ENCODE measurements around the gene SVOP. TPM values are rescaled to one million over a fixed set of nuclear protein-coding genes. Genes with fewer than 3 reads are reported as not detected.
"Not testable (repeated sequence)": the region's sequence is repeated elsewhere in the genome, so short reads cannot be mapped to it uniquely, and the experiment has no call there.

SVOP gene
- total RNA-seq, 1 donor from 2014 or later: 5.5 TPM

DNA sequence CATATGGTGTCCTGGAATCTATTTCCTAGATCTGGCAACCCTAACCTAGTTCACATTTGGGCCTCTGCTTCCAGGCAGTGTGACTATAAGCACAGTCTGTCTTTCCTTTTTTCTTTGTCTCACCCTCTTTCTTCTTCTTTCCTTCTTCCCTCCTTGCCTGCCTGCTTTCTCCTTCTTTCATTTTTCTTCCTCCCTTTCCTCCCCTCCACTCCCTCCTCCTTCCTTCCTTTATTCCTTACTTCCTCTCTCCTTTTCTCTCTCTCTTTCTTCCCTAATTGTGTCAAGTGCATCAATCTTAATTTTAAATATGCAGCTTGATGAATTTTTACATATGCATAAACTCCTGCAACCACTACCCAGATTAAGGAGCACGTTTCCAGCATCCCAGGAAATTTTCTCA is 145.6 kb downstream of the SVOP start:
- ATAC-seq (no peak), DNase-seq (ENCODE audit: missing footprints) (no peak)
- intact Hi-C loops (cut with DNase I): no loop called here

DNA sequence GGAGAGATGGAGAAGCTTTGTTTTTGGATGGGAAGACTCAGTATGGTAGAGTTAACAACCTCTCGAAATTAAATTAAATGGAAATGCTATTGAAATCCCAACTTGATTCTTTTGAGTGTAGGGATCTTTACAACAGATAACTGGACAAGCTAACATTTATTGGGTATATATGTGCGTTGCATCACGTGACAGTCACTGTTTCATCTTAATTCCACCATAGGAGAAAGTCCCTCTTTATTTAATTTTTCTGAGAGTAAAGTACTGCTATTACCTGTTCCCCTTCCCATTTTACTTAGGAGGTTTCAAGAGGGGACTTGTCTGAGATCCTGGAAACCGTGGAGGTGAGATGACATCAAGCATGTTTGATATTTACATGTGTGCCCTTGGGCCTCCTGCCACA is 152.1 kb downstream of the SVOP start:
- intact Hi-C loops (cut with DNase I): no loop called here
- ATAC-seq (no peak), DNase-seq (ENCODE audit: missing footprints) (no peak)

DNA sequence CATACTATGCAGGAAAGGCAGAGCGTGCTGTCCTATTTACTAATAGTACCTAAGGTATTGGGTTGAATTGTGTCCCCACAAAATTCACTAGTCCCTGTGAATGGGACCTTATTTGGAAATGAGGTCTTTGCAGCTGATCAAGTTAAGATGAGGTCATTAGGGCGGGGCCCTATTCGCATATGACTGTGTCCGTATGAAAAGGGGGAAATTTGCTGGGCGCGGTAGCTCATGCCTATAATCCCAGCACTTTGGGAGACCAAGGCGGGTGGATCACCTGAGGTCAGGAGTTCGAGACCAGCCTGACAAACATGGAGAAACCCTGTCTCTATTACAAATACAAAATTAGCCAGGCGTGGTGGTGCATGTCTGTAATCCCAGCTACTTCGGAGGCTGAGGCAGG is 154.8 kb downstream of the SVOP start:
- ATAC-seq; DNase-seq (ENCODE audit: missing footprints); intact Hi-C loops (cut with DNase I): not testable (repeated sequence)

DNA sequence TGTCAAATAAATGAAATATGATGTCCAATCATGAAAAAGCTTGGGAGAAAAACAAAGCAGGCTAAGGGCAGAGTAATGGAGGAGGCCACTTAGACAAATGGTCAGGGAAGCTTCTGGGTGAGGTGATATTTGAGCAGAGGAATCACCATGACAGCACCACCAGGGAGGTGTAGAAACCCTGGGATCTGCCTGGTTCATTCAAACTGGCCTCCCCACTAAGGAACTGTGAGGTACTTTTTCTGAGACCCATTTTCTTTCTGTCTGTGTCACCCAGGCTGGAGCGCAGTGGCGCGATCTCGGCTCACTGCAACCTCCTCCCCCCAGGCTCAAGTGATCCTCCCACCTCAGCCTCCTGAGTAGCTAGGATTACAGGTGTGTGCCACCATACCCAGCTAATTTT is 155.7 kb downstream of the SVOP start:
- ATAC-seq (no peak), DNase-seq (ENCODE audit: missing footprints) (no peak)
- intact Hi-C loops (cut with DNase I): no loop called here

DNA sequence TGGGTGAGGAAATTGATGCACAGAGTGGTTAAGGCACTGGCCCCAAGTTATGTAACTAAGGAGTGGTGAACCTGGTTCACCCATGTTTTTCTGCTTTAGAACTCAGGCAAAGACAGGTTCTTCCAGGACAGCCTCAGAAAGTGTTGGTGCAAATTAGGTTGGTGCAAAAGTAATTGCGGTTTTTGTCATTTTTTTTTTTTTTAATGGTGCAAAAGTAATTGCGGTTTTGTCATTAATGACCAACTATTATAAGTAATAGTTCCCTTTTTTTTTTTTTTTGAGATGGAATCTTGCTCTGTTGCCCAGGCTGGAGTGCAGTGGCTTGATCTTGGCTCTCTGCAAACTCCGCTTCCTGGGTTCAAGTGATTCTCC is 158.3 kb downstream of the SVOP start:
- intact Hi-C loops (cut with DNase I): no loop called here
- ATAC-seq (no peak), DNase-seq (ENCODE audit: missing footprints) (no peak)

DNA sequence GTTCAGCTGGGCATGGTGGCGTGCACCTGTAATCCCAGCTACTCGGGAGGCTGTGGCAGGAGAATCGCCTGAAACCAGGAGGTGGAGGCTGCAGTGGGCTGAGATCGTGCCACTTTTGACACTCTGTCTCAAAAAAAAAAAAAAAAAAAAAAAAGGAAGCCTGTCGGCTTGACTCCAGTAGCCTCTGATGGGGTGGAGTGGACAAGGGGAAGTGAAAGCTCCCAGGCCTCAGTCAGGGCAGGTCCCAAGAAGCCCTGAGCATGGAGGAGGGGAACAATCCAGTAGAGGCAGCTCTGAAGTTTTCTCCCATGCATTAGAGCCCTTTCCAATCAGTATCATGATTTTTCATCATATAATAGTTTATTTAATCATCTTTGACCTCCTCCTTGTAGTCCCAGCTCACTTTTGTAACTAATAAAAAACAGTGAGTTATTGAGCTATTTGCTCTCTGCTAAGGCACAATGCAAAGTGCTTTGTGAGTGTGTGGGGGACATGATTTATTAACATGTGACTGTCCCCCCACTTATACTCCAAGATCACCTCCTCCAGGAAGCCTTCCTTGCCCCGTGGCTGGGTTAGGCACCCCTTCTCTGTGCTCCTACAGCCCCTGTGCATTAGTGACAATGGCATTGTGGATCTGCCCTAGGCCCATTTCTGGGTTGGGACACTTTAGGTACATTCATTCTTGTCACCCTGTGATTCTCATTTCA is 158.8 kb downstream of the SVOP start:
- intact Hi-C loops (cut with DNase I): no loop called here
- DNase-seq (ENCODE audit: missing footprints): no peak
- ATAC-seq: no peak

DNA sequence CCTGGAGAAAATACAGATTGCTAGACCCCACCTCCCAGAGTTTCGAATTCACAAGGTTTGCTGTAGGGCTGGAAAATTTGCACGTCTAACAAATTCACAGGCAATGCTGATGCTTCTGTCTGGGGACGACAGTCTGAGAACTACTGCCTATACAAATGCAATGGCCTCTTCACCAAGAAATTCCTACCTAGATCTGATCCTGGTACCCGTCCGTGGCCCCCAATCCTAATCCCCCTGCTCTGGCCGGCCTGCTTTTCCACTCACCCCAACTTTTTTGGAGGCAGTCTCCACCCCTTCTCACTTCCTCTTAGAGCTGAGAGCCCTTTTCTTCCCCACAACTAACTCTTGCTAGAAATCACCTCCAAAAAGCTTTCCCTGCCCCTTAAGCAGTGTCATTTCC is 160.4 kb downstream of the SVOP start:
- intact Hi-C loops (cut with DNase I): no loop called here

DNA sequence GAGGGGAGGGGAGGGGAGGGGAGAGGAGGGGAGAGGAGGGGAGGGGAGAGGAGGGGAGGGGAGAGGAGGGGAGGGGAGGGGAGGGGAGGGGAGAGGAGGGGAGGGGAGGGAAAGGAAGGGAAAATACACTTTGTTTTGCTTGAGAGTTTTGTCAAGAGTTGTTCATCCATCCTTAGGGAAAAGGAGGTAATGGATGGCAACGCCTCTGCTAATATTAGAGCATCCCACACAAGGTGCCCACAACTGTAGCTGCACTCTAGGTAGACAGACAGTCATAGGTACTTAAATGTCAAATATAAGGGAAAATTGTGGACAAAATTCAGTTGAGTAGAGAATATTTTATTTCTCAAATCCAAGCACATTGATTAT is 161.0 kb downstream of the SVOP start:
- intact Hi-C loops (cut with DNase I): loop anchor here (10.0 kb wide), 1 partner anchor 235 kb away; the partner anchor contains the start of genes ALKBH2 and UNG
- DNase-seq (ENCODE audit: missing footprints) (no peak), ATAC-seq (no peak)

More for the DNA sequence above, 160.4 kb downstream of the SVOP start:
- ATAC-seq: no peak
- DNase-seq (ENCODE audit: missing footprints): no peak

DNA sequence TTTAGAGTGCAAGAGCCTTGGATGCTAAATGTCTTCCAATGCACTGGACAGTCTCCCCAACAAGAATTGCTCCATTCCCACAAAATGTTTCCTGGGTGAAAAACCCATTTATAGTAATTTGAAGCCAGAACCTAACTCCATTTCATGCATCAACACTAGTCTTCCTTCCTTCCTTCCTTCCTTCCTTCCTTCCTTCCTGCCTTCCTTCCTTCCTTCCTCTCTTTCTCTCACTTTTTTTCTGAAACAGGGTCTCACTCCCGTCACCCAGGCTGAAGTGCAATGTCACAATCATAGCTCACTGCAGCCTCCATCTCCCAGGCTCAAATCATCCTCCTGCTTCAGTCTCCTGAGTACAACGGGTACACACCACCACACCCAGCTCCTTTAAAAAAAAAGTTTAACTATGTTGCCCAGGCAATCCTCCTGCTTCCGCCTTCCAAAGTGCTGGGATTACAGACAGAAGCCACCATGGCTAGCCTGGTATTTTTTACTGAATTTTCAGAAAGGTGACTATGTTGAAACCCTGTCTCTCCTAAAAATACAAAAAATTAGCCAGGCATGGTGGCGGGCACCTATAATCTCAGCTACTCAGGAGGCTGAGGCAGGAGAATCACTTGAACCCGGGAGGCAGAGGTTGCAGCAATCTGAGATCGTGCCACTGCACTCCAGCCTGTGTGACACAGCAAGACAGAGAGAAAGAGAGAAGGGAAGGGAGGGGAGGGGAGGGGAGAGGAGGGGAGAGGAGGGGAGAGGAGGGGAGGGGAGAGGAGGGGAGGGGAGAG is 161.5 kb downstream of the SVOP start:
- intact Hi-C loops (cut with DNase I): loop anchor here (10.0 kb wide), 1 partner anchor 235 kb away; the partner anchor contains the start of genes ALKBH2 and UNG
- ATAC-seq; DNase-seq (ENCODE audit: missing footprints): not testable (repeated sequence)

DNA sequence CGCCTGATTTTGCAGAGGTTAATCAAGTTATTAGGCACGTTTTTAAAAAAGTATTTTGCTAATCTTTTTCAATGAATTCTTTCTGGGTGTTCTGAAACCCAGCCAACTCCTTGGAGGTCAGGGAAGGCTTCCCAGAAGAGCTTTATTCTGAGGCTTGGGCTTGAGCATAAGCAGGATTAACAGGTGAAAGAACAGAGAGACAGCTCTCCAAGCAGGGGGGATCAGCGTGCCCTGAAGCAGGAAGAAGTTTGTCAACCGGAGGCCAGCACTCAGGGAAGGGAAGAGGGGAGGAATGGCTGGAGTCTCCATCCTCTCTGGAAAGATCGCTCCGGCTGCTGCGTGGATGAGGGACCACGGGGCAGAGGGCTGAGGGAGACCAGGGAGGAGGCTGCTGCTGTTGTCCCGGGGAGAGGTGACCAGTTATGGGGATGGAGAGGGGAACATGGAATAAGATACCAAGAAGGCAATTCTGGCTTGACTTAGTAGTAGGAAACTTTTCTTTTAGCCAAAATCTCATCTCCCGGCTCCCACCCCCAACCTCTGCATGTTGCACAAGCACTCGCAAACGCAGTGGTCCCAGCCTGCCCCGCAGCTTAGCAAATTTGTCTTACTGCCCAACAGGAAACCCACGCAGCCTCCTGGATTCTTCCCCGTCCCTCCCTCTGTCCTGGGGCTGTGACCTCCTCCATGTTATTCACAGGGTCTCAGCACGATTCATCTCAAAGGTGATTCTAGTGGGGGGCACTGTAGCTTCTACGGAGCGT is 162.4 kb downstream of the SVOP start:
- DNase-seq (ENCODE audit: missing footprints) (no peak), ATAC-seq (no peak)
- intact Hi-C loops (cut with DNase I): loop anchor here (10.0 kb wide), 1 partner anchor 236 kb away; the partner anchor contains the start of genes ALKBH2 and UNG

Other genes starting within 250 kb of the SVOP start
- gene SSH1, start 163.5 kb downstream of the SVOP start, total RNA-seq: 30.1 TPM
- not detected for gene DAO, start 141.0 kb downstream of the SVOP start, total RNA-seq
- 13.5 TPM for gene USP30, start 31.5 kb upstream of the SVOP start, total RNA-seq
- 7.7 TPM for gene ALKBH2, start 72.4 kb upstream of the SVOP start, total RNA-seq
- gene UNG, start 76.5 kb upstream of the SVOP start, total RNA-seq: 26.9 TPM
- gene ACACB, start 95.5 kb upstream of the SVOP start, total RNA-seq: 150 TPM